Stimulated activated CD8-positive, alpha-beta memory T cell treated with anti-CD3 and anti-CD28 coated beads, Interleukin-15, amount 100 ng/mL, for 4 hours (primary cell): Measurements from ENCODE around the gene GPR146.
"Not testable (repeated sequence)": the region's sequence is repeated elsewhere in the genome, so short reads cannot be mapped to it uniquely, and the experiment has no call there.

Experiments
- DNase-seq, 2 donors: peaks; one replicate each; pipeline ENCODE4 v3.0.0-alpha.2; 2020; ENCODE audit warnings: low read depth in 2 of 2

The GPR146 gene

GRCh38 chr7:1044189-1045068 lies at the start of gene GPR146:
Gene GPR146 (plus strand): TSS chr7:1044546. CDS start chr7:1057516, 12,970 bp downstream.
- peak; percentile 81 to 87 for DNase-seq

GRCh38 chr7:994592-995308 lies 49.6 kb upstream of the GPR146 start:
- no peak for DNase-seq

GRCh38 chr7:995571-995970 lies 48.8 kb upstream of the GPR146 start:
- DNase-seq = no peak

- DNase-seq = no peak
Observed at GRCh38 chr7:996079-996872, 48.1 kb upstream of the GPR146 start.

- no peak for DNase-seq
Observed at GRCh38 chr7:997404-998395, 46.6 kb upstream of the GPR146 start.

GRCh38 chr7:999149-999879 lies 45.0 kb upstream of the GPR146 start:
- DNase-seq = no peak

- DNase-seq = no peak
Observed at GRCh38 chr7:999941-1000935, 44.1 kb upstream of the GPR146 start.

GRCh38 chr7:1001069-1001770 lies 43.1 kb upstream of the GPR146 start:
- DNase-seq = not testable (repeated sequence)

- DNase-seq = not testable (repeated sequence)
Observed at GRCh38 chr7:1002026-1002425, 42.3 kb upstream of the GPR146 start.

GRCh38 chr7:1002445-1002844 lies 41.9 kb upstream of the GPR146 start:
- DNase-seq = not testable (repeated sequence)

GRCh38 chr7:1004018-1004852 lies 40.1 kb upstream of the GPR146 start:
- DNase-seq = no peak

GRCh38 chr7:1005303-1005702 lies 39.0 kb upstream of the GPR146 start:
- DNase-seq = no peak

- no peak for DNase-seq
Observed at GRCh38 chr7:1007901-1008300, 36.4 kb upstream of the GPR146 start.

- DNase-seq = no peak
Observed at GRCh38 chr7:1008733-1009363, 35.5 kb upstream of the GPR146 start.

- DNase-seq = no peak
Observed at GRCh38 chr7:1009747-1010146, 34.6 kb upstream of the GPR146 start.

GRCh38 chr7:1010226-1010625 lies 34.1 kb upstream of the GPR146 start:
- no peak for DNase-seq
